Progenitor cell of endocrine pancreas (in vitro differentiated cells): ENCODE results near the gene LPP. TPM values are rescaled to one million over a fixed set of nuclear protein-coding genes. Genes with fewer than 3 reads are reported as not detected.

Source experiments
- DNase-seq: peaks from one replicate; pipeline ENCODE4 v3.0.0; 2021; ENCODE audit warnings: low spot score; ENCODE audit not compliant: unreplicated experiment
- H3K27ac Mint-ChIP-seq: 2 replicates; pipeline ENCODE4 v1.8.0; 2021; ENCODE audit warnings: mild to moderate bottlenecking, moderate library complexity, mixed read lengths
- H3K27me3 Mint-ChIP-seq: 2 replicates; pipeline ENCODE4 v1.8.0; 2021; ENCODE audit warnings: mixed read lengths
- H3K36me3 Mint-ChIP-seq: 2 replicates; pipeline ENCODE4 v1.8.0; 2022; ENCODE audit warnings: mixed read lengths; ENCODE audit not compliant: insufficient read depth
- H3K4me1 Mint-ChIP-seq: 2 replicates; pipeline ENCODE4 v1.8.0; 2021; ENCODE audit warnings: low read depth, mixed read lengths
- H3K4me3 Mint-ChIP-seq: 2 replicates; pipeline ENCODE4 v1.8.0; 2021; ENCODE audit warnings: low read depth, mild to moderate bottlenecking, moderate library complexity, mixed read lengths
- H3K9me3 Mint-ChIP-seq: 2 replicates; pipeline ENCODE4 v1.8.0; 2021; ENCODE audit warnings: low read depth, mixed read lengths
- total RNA-seq: library from RNA; stranded (reverse); gene quantifications from 2 replicates; pipeline ENCODE4 v1.2.1, GENCODE V29; 2021
- TF ChIP-seq, protein P1 (sequence below): fragments of 200-600 bp; sonication (generic); IDR thresholded peaks from one replicate; pipeline ENCODE4 v1.5.0; 2021; ENCODE audit warnings: antibody characterized with exemption, mild to moderate bottlenecking; ENCODE audit not compliant: unreplicated experiment

Gene LPP
- total RNA-seq, 1 donor from 2014 or later = 131 TPM

DNA sequence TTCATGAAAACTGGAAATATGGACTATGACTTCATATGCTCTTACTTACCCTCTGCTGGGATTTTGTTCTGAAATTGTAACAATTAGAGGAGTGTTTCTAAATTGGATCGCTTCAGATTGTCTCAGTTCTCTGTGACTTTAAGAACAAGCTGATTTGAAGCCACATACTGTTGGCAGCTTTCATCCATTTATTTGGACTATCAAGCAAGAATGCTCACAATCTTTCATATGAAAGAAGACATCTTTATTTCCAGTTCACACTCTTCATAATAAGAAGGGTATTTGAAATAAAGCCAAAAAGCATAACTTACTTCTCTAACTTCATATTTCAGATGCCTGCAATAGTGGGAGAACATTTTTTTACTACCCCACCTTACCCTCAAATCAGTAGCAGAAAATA is 526.2 kb downstream of the LPP start:
- Mint-ChIP-seq H3K4me1 (no peaks in the 10 kb centered on the region), H3K27me3 (no peaks in the 10 kb centered on the region), H3K9me3 (no peaks in the 10 kb centered on the region), H3K36me3 (no peaks in the 10 kb centered on the region), H3K4me3 (no peak overlapping the region), H3K27ac (no peak overlapping the region)
- TF ChIP-seq, protein P1, sequence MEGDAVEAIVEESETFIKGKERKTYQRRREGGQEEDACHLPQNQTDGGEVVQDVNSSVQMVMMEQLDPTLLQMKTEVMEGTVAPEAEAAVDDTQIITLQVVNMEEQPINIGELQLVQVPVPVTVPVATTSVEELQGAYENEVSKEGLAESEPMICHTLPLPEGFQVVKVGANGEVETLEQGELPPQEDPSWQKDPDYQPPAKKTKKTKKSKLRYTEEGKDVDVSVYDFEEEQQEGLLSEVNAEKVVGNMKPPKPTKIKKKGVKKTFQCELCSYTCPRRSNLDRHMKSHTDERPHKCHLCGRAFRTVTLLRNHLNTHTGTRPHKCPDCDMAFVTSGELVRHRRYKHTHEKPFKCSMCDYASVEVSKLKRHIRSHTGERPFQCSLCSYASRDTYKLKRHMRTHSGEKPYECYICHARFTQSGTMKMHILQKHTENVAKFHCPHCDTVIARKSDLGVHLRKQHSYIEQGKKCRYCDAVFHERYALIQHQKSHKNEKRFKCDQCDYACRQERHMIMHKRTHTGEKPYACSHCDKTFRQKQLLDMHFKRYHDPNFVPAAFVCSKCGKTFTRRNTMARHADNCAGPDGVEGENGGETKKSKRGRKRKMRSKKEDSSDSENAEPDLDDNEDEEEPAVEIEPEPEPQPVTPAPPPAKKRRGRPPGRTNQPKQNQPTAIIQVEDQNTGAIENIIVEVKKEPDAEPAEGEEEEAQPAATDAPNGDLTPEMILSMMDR = no peak
- DNase-seq = no peak

DNA sequence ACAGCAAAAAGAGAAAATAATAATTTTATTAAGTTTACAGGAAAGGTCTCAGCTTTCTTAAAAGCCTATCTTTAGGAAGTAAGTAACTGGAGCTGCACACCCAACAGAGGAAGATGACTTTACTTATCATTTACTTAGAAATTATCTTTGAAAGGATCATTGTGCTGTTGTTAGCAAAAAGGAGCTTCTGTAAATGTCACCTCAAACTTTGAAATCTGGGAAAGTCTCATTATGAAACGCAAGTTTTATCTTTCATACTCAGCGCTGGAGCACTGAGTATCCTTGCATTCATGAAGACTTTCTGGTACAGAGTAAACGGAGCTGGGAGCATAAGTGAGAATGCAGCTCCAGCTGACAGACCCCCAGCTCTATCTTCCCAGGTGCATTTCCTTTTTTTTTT is 526.6 kb downstream of the LPP start:
- H3K27me3 Mint-ChIP-seq = no peaks in the 10 kb centered on the region
- H3K9me3 Mint-ChIP-seq = no peaks in the 10 kb centered on the region
- no peak for DNase-seq
- H3K4me1 Mint-ChIP-seq = no peaks in the 10 kb centered on the region
- no peak overlapping the region for H3K27ac Mint-ChIP-seq
- H3K4me3 Mint-ChIP-seq = no peak overlapping the region
- H3K36me3 Mint-ChIP-seq = no peaks in the 10 kb centered on the region
- TF ChIP-seq, protein P1 = no peak

DNA sequence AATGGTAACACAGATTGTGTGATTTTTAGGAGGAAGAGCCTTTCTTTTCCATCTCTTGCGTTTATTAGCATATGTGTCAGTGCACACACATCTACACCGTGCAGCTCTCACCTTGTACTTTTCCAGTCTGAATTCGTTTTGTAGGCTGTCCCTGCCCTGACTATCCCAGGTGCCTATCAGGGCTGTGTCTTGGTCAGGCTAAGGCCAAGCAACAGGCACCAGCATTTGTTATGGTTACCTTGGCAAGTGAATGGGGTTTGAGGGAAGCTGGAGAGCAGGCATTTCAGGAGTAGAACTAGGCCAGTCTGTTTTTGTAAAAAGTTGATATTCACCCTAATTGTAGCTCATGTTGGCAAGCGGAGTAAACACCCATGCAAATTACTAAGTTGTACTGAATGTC is 528.4 kb downstream of the LPP start:
- Mint-ChIP-seq H3K9me3 (no peaks in the 10 kb centered on the region), H3K4me3 (no peak overlapping the region), H3K27ac (no peak overlapping the region), H3K27me3 (no peaks in the 10 kb centered on the region), H3K36me3 (no peaks in the 10 kb centered on the region), H3K4me1 (no peaks in the 10 kb centered on the region)
- no peak for DNase-seq
- TF ChIP-seq, protein P1 = no peak

- Mint-ChIP-seq H3K9me3 (no peaks in the 10 kb centered on the region), H3K27ac (no peak overlapping the region), H3K36me3 (no peaks in the 10 kb centered on the region), H3K4me1 (no peaks in the 10 kb centered on the region), H3K27me3 (no peaks in the 10 kb centered on the region), H3K4me3 (no peak overlapping the region)
- DNase-seq = no peak
- TF ChIP-seq, protein P1 = no peak
Observed at GRCh38 chr3:188683032-188683521, 529.1 kb downstream of the LPP start.

DNA sequence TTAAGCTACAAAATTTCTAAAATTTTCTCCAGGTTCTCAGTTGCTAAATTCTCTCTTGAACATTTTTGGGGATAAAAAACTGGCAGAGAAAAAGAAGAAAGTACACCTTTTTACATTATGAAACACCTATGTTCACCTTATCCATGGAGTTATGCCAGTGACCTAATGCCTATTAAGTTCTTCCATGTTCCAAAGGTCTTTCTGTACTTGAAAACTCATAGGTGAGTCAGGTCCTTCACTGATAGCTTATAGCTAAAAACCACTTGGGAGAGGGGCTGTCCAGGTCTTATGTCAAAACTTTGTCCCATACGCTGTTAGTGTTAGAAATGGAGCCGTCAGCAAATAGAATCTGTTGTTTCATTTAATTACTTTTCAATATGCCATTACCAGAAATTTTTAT is 530.3 kb downstream of the LPP start:
- Mint-ChIP-seq H3K27me3 (no peaks in the 10 kb centered on the region), H3K9me3 (no peaks in the 10 kb centered on the region), H3K4me3 (no peak overlapping the region), H3K4me1 (peaks cover 3% of the 10 kb centered on the region), H3K27ac (no peak overlapping the region), H3K36me3 (no peaks in the 10 kb centered on the region)
- TF ChIP-seq, protein P1 = no peak
- DNase-seq = no peak
